Motor neuron (in vitro differentiated cells): ENCODE data around the gene SLC4A2. TPM values are rescaled to one million over a fixed set of nuclear protein-coding genes. Genes with fewer than 3 reads are reported as not detected.

ENCODE experiments used
- ATAC-seq, 8 experiments: fragments of 200-7000 bp; cut with Tn5 transposase; replicated peaks in 6 of 8; 2 replicates each; pipeline ENCODE4 v1.8.0; 2021; ENCODE audit warnings: mild to moderate bottlenecking in 8 of 8, moderate library complexity in 8 of 8
- H3K27ac ChIP-seq, 2 donors: fragments of 250-450 bp; sonication (Bioruptor Pico); 2 replicates each; pipeline ENCODE4 v1.9.0; 2021; ENCODE audit warnings: antibody characterized with exemption in 2 of 2, mild to moderate bottlenecking in 2 of 2, moderate library complexity in 1 of 2
- H3K4me1 ChIP-seq, 2 donors: fragments of 250-450 bp; sonication (Bioruptor Pico); replicated peaks in 1 of 2; 2 replicates each; pipeline ENCODE4 v1.6.1; 2021; ENCODE audit warnings: antibody characterized with exemption in 2 of 2, mild to moderate bottlenecking in 2 of 2, moderate library complexity in 1 of 2
- H3K4me3 ChIP-seq, 5 donors: fragments of 250-450 bp; sonication (Bioruptor Pico); 2 replicates each; pipeline ENCODE4 v1.9.0; 2021; ENCODE audit warnings: antibody characterized with exemption in 5 of 5, mild to moderate bottlenecking in 5 of 5, moderate library complexity in 4 of 5
- WGBS, 10 experiments: fragments of 450-650 bp; shearing (Covaris generic); methylation state at CpG; one replicate each; pipeline ENCODE4 v1.0.0; 2022; 5-methylcytosine and 5-hydroxymethylcytosine counted together
- in situ Hi-C, 9 experiments: fragments of 400-800 bp; cut with MboI; loops; one replicate each; pipeline ENCODE4 v1.15.0; 2021; ENCODE audit warnings: low sequenced_read_pairs in 9 of 9, low pct_unique_long_range_greater_than_20kb in 2 of 9; ENCODE audit not compliant: unreplicated experiment in 9 of 9
- total RNA-seq, 8 experiments: library from RNA; unstranded; fragments of 300-600 nt; gene quantifications; 2 replicates each; pipeline versions ENCODE4 v1.2.3 to v1.2.4, GENCODE V29; 2022

SLC4A2 gene
- total RNA-seq, 8 experiments from 2014 or later: 17.1 to 165 (median 45.8) TPM

- in situ Hi-C loops: no loop called here
- no peak overlapping the region for H3K27ac ChIP-seq
- no CpG with 5 or more reads among the region's 6 CpGs for whole genome bisulfite sequencing, 10 experiments
- H3K4me3 ChIP-seq: no peak overlapping the region
- ATAC-seq: no peak
- peaks cover 19 to 24% of the 10 kb centered on the region in 2 donors for H3K4me1 ChIP-seq
Measured at GRCh38 chr7:151064993-151065392, 5.6 kb downstream of the SLC4A2 start.

- Histone ChIP-seq H3K4me1 (peaks cover 15 to 20% of the 10 kb centered on the region in 2 donors), H3K4me3 (no peak overlapping the region), H3K27ac (no peak overlapping the region)
- in situ Hi-C loops: no loop called here
- ATAC-seq: no peak
- 71 to 100% (median 92%) methylated on average over 1 to 11 of the region's 14 CpGs; no CpG with 5 or more reads in 5 of the 10 experiments for WGBS, 10 experiments
Measured at GRCh38 chr7:151065516-151065915, 6.1 kb downstream of the SLC4A2 start.

GRCh38 chr7:151066273-151066974 is 7.0 kb downstream of the SLC4A2 start:
- WGBS, 10 experiments: 88 to 90% methylated on average over 2 to 5 of the region's 39 CpGs; no CpG with 5 or more reads in 8 of the 10 experiments
- Histone ChIP-seq H3K27ac (no peak overlapping the region), H3K4me1 (peaks cover 11 to 12% of the 10 kb centered on the region in 2 donors), H3K4me3 (no peak overlapping the region)
- in situ Hi-C loops: no loop called here
- ATAC-seq: no peak

GRCh38 chr7:151068069-151068773 is 8.8 kb downstream of the SLC4A2 start:
- H3K4me1 ChIP-seq: peaks cover 0 to 2% of the 10 kb centered on the region in 2 donors
- no peak overlapping the region for H3K4me3 ChIP-seq
- no peak overlapping the region for H3K27ac ChIP-seq
- ATAC-seq: peak in 3 of 8 experiments; percentile 71 to 82 (median 72)
- 7 to 100% (median 86%) methylated on average over 1 to 8 of the region's 12 CpGs; no CpG with 5 or more reads in 2 of the 10 experiments for WGBS, 10 experiments
- in situ Hi-C loops: no loop called here

- WGBS, 10 experiments: 80 to 100% (median 88%) methylated on average over 2 to 4 of the region's 17 CpGs; no CpG with 5 or more reads in 6 of the 10 experiments
- Histone ChIP-seq H3K4me1 (no peaks in the 10 kb centered on the region), H3K27ac (no peak overlapping the region), H3K4me3 (no peak overlapping the region)
- peak in 2 of 8 experiments; percentile 56 to 64 for ATAC-seq
- in situ Hi-C loops: no loop called here
Measured at GRCh38 chr7:151069841-151070573, 10.6 kb downstream of the SLC4A2 start.

- in situ Hi-C loops: no loop called here
- WGBS, 10 experiments: 95 to 100% methylated on average over 3 to 4 of the region's 15 CpGs; no CpG with 5 or more reads in 8 of the 10 experiments
- Histone ChIP-seq H3K27ac (no peak overlapping the region), H3K4me1 (no peaks in the 10 kb centered on the region), H3K4me3 (no peak overlapping the region)
- peak in 1 of 8 experiments; percentile 5 for ATAC-seq
Measured at GRCh38 chr7:151070574-151070960, 11.2 kb downstream of the SLC4A2 start.

GRCh38 chr7:151071032-151071866 is 11.9 kb downstream of the SLC4A2 start:
- H3K27ac ChIP-seq: no peak overlapping the region
- in situ Hi-C loops: no loop called here
- 80 to 100% methylated on average over 1 to 2 of the region's 39 CpGs; no CpG with 5 or more reads in 8 of the 10 experiments for WGBS, 10 experiments
- no peak for ATAC-seq
- H3K4me3 ChIP-seq: no peak overlapping the region
- H3K4me1 ChIP-seq: no peaks in the 10 kb centered on the region

GRCh38 chr7:151073990-151074389 is 14.6 kb downstream of the SLC4A2 start:
- in situ Hi-C loops: no loop called here
- Histone ChIP-seq H3K27ac (no peak overlapping the region), H3K4me1 (peaks cover 12 to 15% of the 10 kb centered on the region in 2 donors), H3K4me3 (no peak overlapping the region)
- no peak for ATAC-seq
- 80% methylated on average over 1 of the region's 17 CpGs; no CpG with 5 or more reads in 9 of the 10 experiments for WGBS, 10 experiments

- ATAC-seq: no peak
- H3K27ac ChIP-seq: no peak overlapping the region
- in situ Hi-C loops: no loop called here
- H3K4me3 ChIP-seq: no peak overlapping the region
- peaks cover 20 to 23% of the 10 kb centered on the region in 2 donors for H3K4me1 ChIP-seq
- 60 to 100% (median 98%) methylated on average over 1 to 13 of the region's 26 CpGs; no CpG with 5 or more reads in 3 of the 10 experiments for whole genome bisulfite sequencing, 10 experiments
Measured at GRCh38 chr7:151074817-151075661, 15.7 kb downstream of the SLC4A2 start.

- peaks cover 20 to 23% of the 10 kb centered on the region in 2 donors for H3K4me1 ChIP-seq
- no peak for ATAC-seq
- H3K4me3 ChIP-seq: no peak overlapping the region
- 65 to 100% methylated on average over 2 to 3 of the region's 7 CpGs; no CpG with 5 or more reads in 8 of the 10 experiments for WGBS, 10 experiments
- in situ Hi-C loops: no loop called here
- no peak overlapping the region for H3K27ac ChIP-seq
Measured at GRCh38 chr7:151075662-151075971, 16.2 kb downstream of the SLC4A2 start.

- Histone ChIP-seq H3K27ac (no peak overlapping the region), H3K4me3 (no peak overlapping the region), H3K4me1 (peaks cover 21 to 25% of the 10 kb centered on the region in 2 donors)
- WGBS, 10 experiments: 66 to 100% (median 97%) methylated on average over 1 to 6 of the region's 22 CpGs; no CpG with 5 or more reads in 7 of the 10 experiments
- no peak for ATAC-seq
- in situ Hi-C loops: no loop called here
Measured at GRCh38 chr7:151075978-151076426, 16.6 kb downstream of the SLC4A2 start.
